Endothelial cell of umbilical vein (primary cell): ENCODE measurements around the gene ERBB3.

Source experiments
- CTCF ChIP-seq, 2 donors: IDR thresholded peaks; 1 replicate in 1 of 2; 2 replicates in 1 of 2; pipeline ENCODE4 v1.5.1; 2011; ENCODE audit warnings: low read length in 2 of 2, mild to moderate bottlenecking in 2 of 2, moderate library complexity in 2 of 2, control low read depth in 1 of 2, inconsistent platforms in 1 of 2, low read depth in 1 of 2; ENCODE audit not compliant: insufficient read depth in 1 of 2; ENCODE audit errors: extremely low read depth in 1 of 2
- EZH2 ChIP-seq: IDR thresholded peaks from 2 replicates; pipeline ENCODE4 v1.6.1; 2012; ENCODE audit warnings: borderline replicate concordance, low read depth, mild to moderate bottlenecking, moderate library complexity, low read length, inconsistent platforms; ENCODE audit not compliant: severe bottlenecking
- FOS ChIP-seq: IDR thresholded peaks from 2 replicates; pipeline ENCODE4 v1.6.1; 2011; ENCODE audit warnings: mild to moderate bottlenecking, low read length, moderate library complexity, borderline replicate concordance; ENCODE audit not compliant: insufficient read depth
- MAX ChIP-seq: IDR thresholded peaks from 2 replicates; pipeline ENCODE4 v1.6.1; 2011; ENCODE audit not compliant: insufficient read depth, insufficient read length
- MYC ChIP-seq: IDR thresholded peaks from one replicate; pipeline ENCODE4 v1.6.1; 2011; ENCODE audit warnings: mild to moderate bottlenecking, low read depth, low read length
- POLR2A ChIP-seq: IDR thresholded peaks from 2 replicates; pipeline ENCODE4 v1.6.1; 2012; ENCODE audit warnings: low read depth, mild to moderate bottlenecking, control low read depth, low read length

DNA sequence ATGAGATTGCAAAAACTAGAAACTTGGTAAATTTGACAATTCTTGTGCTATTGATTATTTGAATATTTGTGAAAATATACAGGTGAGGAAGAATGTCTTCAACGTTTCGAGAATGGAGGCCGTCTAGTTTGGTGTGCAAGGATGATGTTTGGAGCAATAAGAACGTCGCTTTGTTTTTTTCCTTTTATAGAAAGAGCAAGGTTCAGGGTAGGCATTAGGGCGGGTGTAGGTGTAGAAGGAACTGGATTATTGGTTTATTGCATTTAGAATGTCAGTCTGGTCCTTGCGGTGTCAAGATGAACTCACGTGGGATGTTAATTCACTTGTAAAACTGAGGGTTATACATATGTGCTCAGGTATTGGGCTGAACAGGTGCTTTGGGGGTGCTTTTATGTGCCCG lies 37.1 kb upstream of the ERBB3 start:
- no peak for TF ChIP-seq CTCF (IDR thresholded peaks at IDR 0.05; ENCODE audit: extremely low read depth in 1 of 2, insufficient read depth in 1 of 2, low read depth in 1 of 2, low read length in 2 of 2)
- no peak for TF ChIP-seq MAX
- no peak for TF ChIP-seq POLR2A
- TF ChIP-seq FOS, result no peak
- TF ChIP-seq EZH2, result no peak
- no peak for TF ChIP-seq MYC
